Esophagus squamous epithelium (tissue), 4 donors: ENCODE data around the gene ALDH1L1.

Experiments
- CTCF ChIP-seq, 6 experiments: fragments of 450-650 bp in 4 of 6; fragments of 200-600 bp in 2 of 6; sonication (generic) in 2 of 6; IDR thresholded peaks; one replicate each; pipeline ENCODE4 v1.5.1; 2016 to 2019; ENCODE audit warnings: antibody characterized with exemption in 6 of 6, mild to moderate bottlenecking in 4 of 6, moderate library complexity in 4 of 6
- POLR2A ChIP-seq, 4 donors: fragments of 450-650 bp; IDR thresholded peaks; one replicate each; pipeline ENCODE4 v1.6.1; 2017; ENCODE audit warnings: antibody characterized with exemption in 4 of 4, mild to moderate bottlenecking in 4 of 4, moderate library complexity in 3 of 4

- TF ChIP-seq CTCF (IDR thresholded peaks at IDR 0.05) = no peak
- TF ChIP-seq POLR2A (IDR thresholded peaks at IDR 0.05) = no peak
Observed at GRCh38 chr3:126201168-126201567, 20.8 kb upstream of the ALDH1L1 start.
